ACC112 (cell line): ENCODE measurements around the gene CER1.

Source experiments
- H2AFZ ChIP-seq: fragments of 200-600 bp; sonication (generic); one replicate; pipeline ENCODE4 v1.6.0; 2017; ENCODE audit warnings: antibody characterized with exemption, low read length; ENCODE audit not compliant: unreplicated experiment
- H3K27ac ChIP-seq: fragments of 200-600 bp; sonication (generic); 2 replicates; pipeline ENCODE4 v1.5.1; 2014; ENCODE audit warnings: low read depth, mild to moderate bottlenecking, antibody characterized with exemption, low read length, moderate library complexity
- H3K27me3 ChIP-seq: fragments of 200-600 bp; sonication (generic); 2 replicates; pipeline ENCODE4 v1.6.1; 2014; ENCODE audit warnings: mild to moderate bottlenecking, antibody characterized with exemption, low read length, moderate library complexity, mixed read lengths; ENCODE audit not compliant: insufficient read depth
- H3K36me3 ChIP-seq: fragments of 200-600 bp; sonication (generic); 2 replicates; pipeline ENCODE4 v1.6.1; 2016; ENCODE audit warnings: mild to moderate bottlenecking, antibody characterized with exemption, low read length, moderate library complexity, mixed read lengths; ENCODE audit not compliant: insufficient read depth
- H3K4me1 ChIP-seq: fragments of 200-600 bp; sonication (generic); one replicate; pipeline ENCODE4 v1.6.1; 2016; ENCODE audit warnings: low read length, mixed read lengths; ENCODE audit not compliant: insufficient read depth, unreplicated experiment, control insufficient read depth
- H3K4me3 ChIP-seq: fragments of 200-600 bp; sonication (generic); 2 replicates; pipeline ENCODE4 v1.5.1; 2014; ENCODE audit warnings: mild to moderate bottlenecking, low read depth, low read length
- H3K79me2 ChIP-seq: fragments of 200-600 bp; sonication (generic); one replicate; pipeline ENCODE4 v1.6.0; 2016; ENCODE audit warnings: low read length; ENCODE audit not compliant: control insufficient read depth, unreplicated experiment, insufficient read depth

The CER1 gene

DNA sequence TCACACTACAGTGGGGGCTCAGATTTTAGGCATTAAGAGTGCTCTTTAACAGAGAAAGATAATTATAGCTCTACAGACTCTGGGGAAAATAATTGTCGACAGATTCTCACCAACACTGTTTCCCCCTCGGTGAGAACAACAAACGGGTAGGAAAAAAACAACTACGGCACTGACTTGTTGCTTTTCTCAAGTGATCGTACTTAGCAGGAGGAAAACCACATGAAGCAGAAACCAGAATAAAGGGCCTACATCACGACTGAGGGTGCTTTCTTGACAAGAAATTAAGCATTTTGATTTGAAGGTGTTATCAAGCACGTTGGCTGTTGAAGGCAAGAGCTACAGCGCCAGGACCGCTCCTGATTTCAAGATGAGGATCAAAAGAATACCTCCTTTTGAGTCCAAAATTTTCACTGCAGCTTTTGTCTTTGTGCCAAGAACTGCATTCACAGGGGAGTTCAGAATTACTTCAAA, 27.2 kb upstream of the CER1 start:
- Histone ChIP-seq H3K4me1 (no peaks in the 10 kb centered on the region), H3K4me3 (no peak overlapping the region), H3K79me2 (no peaks in the 10 kb centered on the region), H3K27me3 (peaks cover 66% of the 10 kb centered on the region), H2AFZ (no peak overlapping the region), H3K36me3 (no peaks in the 10 kb centered on the region), H3K27ac (no peak overlapping the region)

DNA sequence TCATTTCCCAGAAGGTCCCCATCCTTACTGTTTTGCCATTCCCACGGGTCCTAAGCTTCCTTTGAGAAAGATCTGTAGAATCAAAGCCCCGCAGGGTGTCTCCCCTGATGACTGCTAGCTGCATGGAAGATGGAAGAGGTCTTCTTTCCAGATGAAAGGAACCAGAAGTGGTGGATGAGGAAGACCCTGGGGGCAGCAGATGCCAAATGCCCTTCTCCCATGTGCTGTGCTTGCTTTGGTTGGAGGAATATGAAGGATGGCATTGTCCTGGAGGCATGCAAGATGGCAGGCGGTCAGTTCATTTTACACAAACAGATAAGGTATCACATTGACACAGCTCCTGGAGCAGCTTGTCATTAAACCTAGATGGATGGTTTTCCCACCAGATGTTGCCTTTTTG, 25.8 kb upstream of the CER1 start:
- H3K36me3 ChIP-seq = no peaks in the 10 kb centered on the region
- no peak overlapping the region for H3K4me3 ChIP-seq
- no peaks in the 10 kb centered on the region for H3K79me2 ChIP-seq
- H3K27ac ChIP-seq = no peak overlapping the region
- no peak overlapping the region for H2AFZ ChIP-seq
- no peaks in the 10 kb centered on the region for H3K4me1 ChIP-seq
- H3K27me3 ChIP-seq = peaks cover 57% of the 10 kb centered on the region

DNA sequence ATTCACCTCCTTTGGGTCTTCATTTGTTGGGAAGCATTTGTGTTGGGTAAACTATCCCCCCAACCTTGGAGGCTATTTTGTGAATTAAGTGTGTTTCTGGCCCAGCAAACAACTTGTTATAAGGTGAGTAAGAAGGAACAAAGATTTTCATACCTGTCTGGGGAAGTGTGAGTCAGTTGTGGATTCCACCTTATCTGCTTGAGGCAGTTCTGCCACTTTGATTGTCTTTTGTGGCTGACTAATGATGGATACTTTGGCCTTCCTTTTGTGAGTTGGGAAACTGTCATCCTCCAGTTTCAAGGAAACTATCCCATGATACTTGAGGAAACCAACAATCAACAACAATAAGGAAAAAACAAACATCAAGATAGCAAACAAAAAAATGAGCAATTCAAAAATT, 24.6 kb upstream of the CER1 start:
- H3K36me3 ChIP-seq = no peaks in the 10 kb centered on the region
- no peaks in the 10 kb centered on the region for H3K4me1 ChIP-seq

DNA sequence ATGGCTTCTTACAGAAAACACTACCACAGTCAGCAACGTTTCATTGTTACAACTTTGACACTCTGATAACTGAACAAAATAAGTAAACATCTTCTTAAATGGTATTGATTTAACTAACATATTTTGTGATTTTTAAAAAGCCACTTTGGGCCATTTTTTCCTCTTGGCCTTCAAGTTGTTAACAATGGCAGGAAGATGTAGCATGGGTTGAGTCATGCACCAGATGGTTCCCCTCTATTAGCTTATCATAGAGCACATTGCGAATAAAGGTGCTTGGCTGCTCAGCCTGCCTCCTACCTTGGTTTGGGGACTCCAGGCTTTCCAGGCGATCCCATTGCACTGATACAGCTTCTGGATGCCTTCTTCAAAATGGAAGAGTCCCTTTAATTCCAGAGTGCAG, 24.1 kb upstream of the CER1 start:
- no peak overlapping the region for H3K27ac ChIP-seq
- H2AFZ ChIP-seq = no peak overlapping the region

More for the DNA sequence above, 24.6 kb upstream of the CER1 start:
- no peak overlapping the region for H3K4me3 ChIP-seq
- no peak overlapping the region for H2AFZ ChIP-seq
- H3K79me2 ChIP-seq = no peaks in the 10 kb centered on the region
- no peak overlapping the region for H3K27ac ChIP-seq
- H3K27me3 ChIP-seq = peaks cover 46% of the 10 kb centered on the region

DNA sequence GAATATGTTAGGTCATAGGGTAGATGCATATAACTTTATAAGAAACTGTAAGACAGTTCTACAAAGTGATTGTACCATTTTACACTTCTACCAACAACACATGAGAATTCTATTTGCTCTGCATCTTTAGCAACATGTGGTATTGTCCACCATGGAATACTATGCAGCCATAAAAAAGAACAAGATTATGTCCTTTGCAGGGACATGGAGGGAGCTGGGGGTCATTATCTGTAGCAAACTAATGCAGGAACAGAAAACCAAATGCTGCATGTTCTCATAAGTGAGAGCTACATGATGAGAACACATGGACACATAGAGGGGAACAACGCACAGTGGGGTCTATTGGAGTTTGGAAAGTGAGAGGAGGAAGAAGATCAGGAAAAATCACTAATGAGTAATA, 22.2 kb upstream of the CER1 start:
- Histone ChIP-seq H3K27ac (no peak overlapping the region), H3K4me1 (no peaks in the 10 kb centered on the region), H3K79me2 (no peaks in the 10 kb centered on the region), H2AFZ (no peak overlapping the region), H3K4me3 (no peak overlapping the region), H3K27me3 (peaks cover 26% of the 10 kb centered on the region), H3K36me3 (no peaks in the 10 kb centered on the region)

More for the DNA sequence above, 24.1 kb upstream of the CER1 start:
- no peak overlapping the region for H3K4me3 ChIP-seq
- no peaks in the 10 kb centered on the region for H3K36me3 ChIP-seq
- H3K4me1 ChIP-seq = no peaks in the 10 kb centered on the region
- H3K79me2 ChIP-seq = no peaks in the 10 kb centered on the region
- peaks cover 41% of the 10 kb centered on the region for H3K27me3 ChIP-seq

DNA sequence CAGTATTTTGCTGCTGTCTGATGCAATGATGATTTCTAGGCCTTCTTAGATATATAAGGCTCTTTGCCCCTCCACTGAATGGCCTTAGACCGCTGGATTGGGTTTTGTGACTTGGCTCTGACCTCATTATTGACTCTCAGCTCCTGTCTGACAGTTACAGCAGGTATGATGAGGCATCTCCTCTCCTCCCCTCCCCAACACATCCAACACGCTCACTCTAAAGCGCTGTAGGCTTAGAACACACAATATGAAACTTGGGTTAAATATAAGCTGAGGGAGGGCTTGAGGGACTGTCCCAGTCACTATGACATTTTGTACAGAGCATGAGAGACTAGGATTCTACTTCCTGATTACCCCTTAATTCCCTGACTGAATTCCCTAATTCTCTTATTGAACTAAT, 18.8 kb upstream of the CER1 start:
- H3K27ac ChIP-seq = no peak overlapping the region
- H3K79me2 ChIP-seq = no peaks in the 10 kb centered on the region
- no peaks in the 10 kb centered on the region for H3K36me3 ChIP-seq
- no peaks in the 10 kb centered on the region for H3K4me1 ChIP-seq
- peaks cover 19% of the 10 kb centered on the region for H3K27me3 ChIP-seq
- no peak overlapping the region for H3K4me3 ChIP-seq
- H2AFZ ChIP-seq = no peak overlapping the region

DNA sequence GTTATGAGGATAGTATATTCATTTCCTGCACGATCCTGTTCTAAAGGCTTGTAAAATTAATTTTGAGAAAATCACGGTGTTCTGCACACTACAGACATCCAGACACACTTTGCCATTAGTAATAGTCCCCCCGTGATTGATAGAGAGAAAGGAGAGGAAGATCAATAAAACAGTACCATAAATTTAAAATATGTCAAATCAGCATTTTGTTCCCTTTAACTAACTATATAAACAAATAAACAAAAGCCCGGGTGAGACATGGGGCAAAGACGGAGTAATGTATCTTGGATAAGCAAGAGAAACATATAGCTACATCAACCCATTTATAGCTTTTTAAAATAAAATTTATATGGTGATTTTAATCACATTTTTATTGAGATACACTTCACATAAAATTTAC, 10.6 kb upstream of the CER1 start:
- no peaks in the 10 kb centered on the region for H3K4me1 ChIP-seq
- H3K4me3 ChIP-seq = no peak overlapping the region
- no peaks in the 10 kb centered on the region for H3K36me3 ChIP-seq
- H3K27me3 ChIP-seq = peaks cover 56% of the 10 kb centered on the region
- no peak overlapping the region for H3K27ac ChIP-seq
- H2AFZ ChIP-seq = no peak overlapping the region
- H3K79me2 ChIP-seq = no peaks in the 10 kb centered on the region

DNA sequence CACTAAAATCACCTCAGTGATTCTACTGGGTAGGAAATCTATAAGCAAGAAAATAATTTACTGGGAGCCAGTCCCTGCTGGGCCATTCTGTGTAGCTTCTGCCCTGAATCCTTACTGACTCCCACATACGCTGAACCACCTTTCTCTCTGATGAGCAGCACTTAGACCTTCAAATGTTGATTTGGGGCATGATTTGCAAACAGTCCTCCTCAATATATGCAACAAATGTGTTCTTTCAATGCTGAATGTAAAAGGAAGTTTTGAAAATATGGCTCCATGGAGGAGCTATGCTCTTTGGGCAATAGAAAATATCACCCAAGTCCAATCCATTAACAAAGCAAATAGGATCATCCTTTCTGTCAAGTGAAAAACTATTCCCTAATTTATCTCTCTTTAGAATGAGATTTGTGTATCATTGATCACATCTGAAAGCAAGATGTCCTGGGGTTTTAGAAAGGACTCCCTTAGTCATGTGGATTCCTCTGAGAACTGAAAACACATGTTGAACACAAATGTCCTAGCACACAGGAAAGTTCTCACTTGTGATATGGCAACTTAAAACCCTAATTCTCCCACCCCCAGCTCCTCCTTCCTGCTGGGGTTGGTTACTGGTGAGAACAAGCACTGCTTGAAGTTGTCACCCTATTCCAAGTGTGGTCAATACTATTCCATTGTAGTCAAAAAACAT, 8.9 kb upstream of the CER1 start:
- H3K4me3 ChIP-seq = no peak overlapping the region
- H3K27ac ChIP-seq = no peak overlapping the region

DNA sequence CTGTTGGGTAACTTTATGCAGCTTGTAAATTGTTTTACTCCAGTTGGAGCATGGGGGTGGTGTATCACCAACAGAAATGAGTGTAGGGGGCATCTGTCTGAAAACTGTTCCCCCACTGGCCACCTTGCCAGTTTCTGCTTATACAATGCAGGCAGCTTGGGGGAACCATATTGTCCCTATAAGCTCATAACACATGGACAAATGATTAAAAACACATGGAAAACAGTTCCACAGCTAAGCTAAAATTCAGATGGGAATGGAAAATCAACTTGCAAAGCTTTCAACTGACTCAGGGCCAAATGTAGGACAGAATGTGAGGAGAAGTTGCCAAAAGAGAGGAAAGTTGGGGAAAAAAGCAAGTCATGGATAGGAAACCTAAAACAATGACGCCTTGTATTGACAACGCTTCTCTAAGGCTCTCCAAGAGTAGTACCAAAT, 7.9 kb upstream of the CER1 start:
- H3K36me3 ChIP-seq = no peaks in the 10 kb centered on the region
- no peak overlapping the region for H2AFZ ChIP-seq
- H3K27me3 ChIP-seq = peaks cover 40% of the 10 kb centered on the region
- no peak overlapping the region for H3K4me3 ChIP-seq
- no peaks in the 10 kb centered on the region for H3K4me1 ChIP-seq
- no peak overlapping the region for H3K27ac ChIP-seq
- no peaks in the 10 kb centered on the region for H3K79me2 ChIP-seq

More for the DNA sequence above, 8.9 kb upstream of the CER1 start:
- peaks cover 42% of the 10 kb centered on the region for H3K27me3 ChIP-seq
- H2AFZ ChIP-seq = no peak overlapping the region
- no peaks in the 10 kb centered on the region for H3K4me1 ChIP-seq
- H3K79me2 ChIP-seq = no peaks in the 10 kb centered on the region
- no peaks in the 10 kb centered on the region for H3K36me3 ChIP-seq

DNA sequence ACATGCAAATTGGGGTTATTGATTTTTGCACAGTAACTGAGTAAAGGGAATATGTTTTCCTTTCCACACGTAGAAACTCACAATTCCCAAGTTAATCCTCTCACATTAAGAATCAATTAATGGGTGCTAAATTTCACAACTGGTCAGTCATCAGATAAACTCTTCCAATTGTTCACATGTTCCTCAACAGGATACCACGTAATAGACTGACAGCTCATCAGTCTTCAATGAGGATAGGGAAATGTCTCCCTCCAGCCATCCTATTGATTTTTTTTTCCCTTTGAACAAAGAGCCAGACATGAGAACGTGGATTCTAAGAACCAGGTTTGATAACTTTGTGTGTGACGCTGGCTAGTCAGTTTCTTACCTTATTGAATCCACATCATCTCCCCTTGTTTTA, 768 bp upstream of the CER1 start:
- no peaks in the 10 kb centered on the region for H3K79me2 ChIP-seq
- H3K27ac ChIP-seq = no peak overlapping the region
- peaks cover 64% of the 10 kb centered on the region for H3K27me3 ChIP-seq
- no peaks in the 10 kb centered on the region for H3K36me3 ChIP-seq
- H2AFZ ChIP-seq = no peak overlapping the region
- H3K4me1 ChIP-seq = no peaks in the 10 kb centered on the region
- H3K4me3 ChIP-seq = no peak overlapping the region

DNA sequence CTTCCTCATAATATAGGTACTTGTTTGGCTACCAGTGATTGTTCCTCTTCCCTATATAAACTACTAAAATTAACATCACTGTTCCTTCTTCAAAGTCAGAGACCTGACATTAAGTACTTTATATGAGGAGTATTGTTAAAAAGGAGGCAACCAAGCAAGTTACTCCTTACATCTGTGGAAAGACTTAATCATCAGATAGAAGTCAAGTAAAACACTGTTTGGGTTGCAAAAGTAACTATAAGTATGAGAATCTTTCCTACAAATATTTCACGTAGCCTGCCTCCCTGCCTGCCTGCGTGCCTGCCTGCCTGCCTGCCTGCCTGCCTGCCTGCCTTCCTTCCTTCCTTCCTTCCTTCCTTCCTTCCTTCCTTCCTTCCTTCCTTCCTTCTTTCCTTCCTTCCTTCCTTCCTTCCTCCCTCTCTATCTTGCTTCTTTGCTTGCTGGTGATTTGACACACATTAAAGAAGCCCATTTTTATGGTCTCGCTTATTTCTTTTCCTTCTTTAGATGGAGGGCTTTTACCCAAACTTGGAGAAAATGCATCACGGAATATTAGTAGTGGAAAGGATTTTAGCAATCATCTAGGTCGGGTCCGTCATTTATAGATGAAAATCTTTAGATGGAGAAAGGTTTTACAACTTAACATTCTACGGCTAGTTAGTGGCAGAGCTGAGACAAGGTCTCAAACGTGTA, 3.2 kb downstream of the CER1 start:
- Histone ChIP-seq H3K4me3 (no peak overlapping the region), H3K79me2 (no peaks in the 10 kb centered on the region), H3K36me3 (no peaks in the 10 kb centered on the region), H3K27ac (no peak overlapping the region), H2AFZ (no peak overlapping the region), H3K27me3 (peaks cover 68% of the 10 kb centered on the region), H3K4me1 (no peaks in the 10 kb centered on the region)
